Measurements from ENCODE around the gene SYT7. TPM values are rescaled to one million over a fixed set of nuclear protein-coding genes. Genes with fewer than 3 reads are reported as not detected.
"Not testable (repeated sequence)": the region's sequence is repeated elsewhere in the genome, so short reads cannot be mapped to it uniquely, and the experiment has no call there.

The SYT7 gene
- total and polyA plus RNA-seq, 10 donors: 0.14 to 5.3 (median 2.3) TPM

GRCh38 chr11:61473370-61474012 is 107.4 kb downstream of the SYT7 start:
- TF ChIP-seq POLR2AphosphoS5 (IDR thresholded peaks at IDR 0.05): no peak
- no peak for TF ChIP-seq CTCF (IDR thresholded peaks at IDR 0.05 in 8 of 11, conservative IDR thresholded peaks at IDR 0.05 in 3 of 11)
- TF ChIP-seq POLR2A (IDR thresholded peaks at IDR 0.05): no peak
- H3K27ac ChIP-seq: no peak overlapping the region
- 84 to 93% (median 90%) methylated on average over 3 of the region's 3 CpGs for WGBS, 5 donors
- DNase-seq: no peak
- H3K9me3 ChIP-seq: no peaks in the 10 kb centered on the region
- H3K27me3 ChIP-seq (replicated peaks in 1 of 7): peaks cover 0 to 8% (median 0%) of the 10 kb centered on the region in 7 donors
- H3K36me3 ChIP-seq: peaks cover 0 to 46% (median 13%) of the 10 kb centered on the region in 6 donors
- H3K4me1 ChIP-seq: peaks cover 0 to 22% (median 9%) of the 10 kb centered on the region in 6 donors
- intact Hi-C loops (cut with DNase I; ENCODE audit: low total_unique reads): loop anchor here (10.0 kb wide), 1 partner anchor 161 kb away; no protein-coding TSS in a partner anchor
- no peak overlapping the region for H3K4me3 ChIP-seq

GRCh38 chr11:61472868-61473267 is 108.0 kb downstream of the SYT7 start:
- Histone ChIP-seq H3K36me3 (peaks cover 0 to 52% (median 13%) of the 10 kb centered on the region in 6 donors), H3K9me3 (no peaks in the 10 kb centered on the region), H3K27me3 (replicated peaks in 1 of 7) (peaks cover 0 to 3% (median 0%) of the 10 kb centered on the region in 7 donors), H3K4me3 (no peak overlapping the region), H3K4me1 (peaks cover 0 to 18% (median 7%) of the 10 kb centered on the region in 6 donors), H3K27ac (peak overlapping the region in 7 of 8 donors; percentile 1 to 60 (median 43))
- intact Hi-C loops (cut with DNase I; ENCODE audit: low total_unique reads): loop anchor here (10.0 kb wide), 1 partner anchor 162 kb away; no protein-coding TSS in a partner anchor
- DNase-seq: no peak
- TF ChIP-seq CTCF (IDR thresholded peaks at IDR 0.05 in 8 of 11, conservative IDR thresholded peaks at IDR 0.05 in 3 of 11) (no peak), POLR2A (IDR thresholded peaks at IDR 0.05) (no peak), POLR2AphosphoS5 (IDR thresholded peaks at IDR 0.05) (no peak)
- WGBS, 5 donors: 66 to 86% (median 80%) methylated on average over 5 of the region's 5 CpGs

GRCh38 chr11:61472282-61472681 is 108.6 kb downstream of the SYT7 start:
- TF ChIP-seq POLR2A (IDR thresholded peaks at IDR 0.05) (no peak), POLR2AphosphoS5 (IDR thresholded peaks at IDR 0.05) (peak in 2 of 3 donors; percentile 18 to 26), CTCF (IDR thresholded peaks at IDR 0.05 in 8 of 11, conservative IDR thresholded peaks at IDR 0.05 in 3 of 11) (no peak)
- H3K27ac ChIP-seq: peak overlapping the region in 7 of 8 donors; percentile 1 to 60 (median 48)
- peaks cover 0 to 3% (median 0%) of the 10 kb centered on the region in 8 donors for H3K9me3 ChIP-seq
- H3K36me3 ChIP-seq: peaks cover 0 to 58% (median 13%) of the 10 kb centered on the region in 6 donors
- WGBS, 5 donors: 70 to 81% (median 74%) methylated on average over 5 of the region's 5 CpGs
- no peak overlapping the region for H3K4me3 ChIP-seq
- H3K4me1 ChIP-seq: peaks cover 0 to 12% (median under 1%) of the 10 kb centered on the region in 6 donors
- intact Hi-C loops (cut with DNase I; ENCODE audit: low total_unique reads): loop anchor here (10.0 kb wide), 1 partner anchor 163 kb away; no protein-coding TSS in a partner anchor
- no peak for DNase-seq
- H3K27me3 ChIP-seq (replicated peaks in 1 of 7): no peaks in the 10 kb centered on the region

GRCh38 chr11:61468002-61468401 is 112.9 kb downstream of the SYT7 start:
- intact Hi-C loops (cut with DNase I; ENCODE audit: low total_unique reads): no loop called here
- Histone ChIP-seq H3K4me3 (no peak overlapping the region), H3K27me3 (replicated peaks in 1 of 7) (no peaks in the 10 kb centered on the region), H3K27ac (no peak overlapping the region), H3K36me3 (peaks cover 0 to 79% (median 12%) of the 10 kb centered on the region in 6 donors), H3K4me1 (peaks cover 0 to 3% (median 0%) of the 10 kb centered on the region in 6 donors), H3K9me3 (peaks cover 0 to 7% (median 0%) of the 10 kb centered on the region in 8 donors)
- TF ChIP-seq POLR2AphosphoS5 (IDR thresholded peaks at IDR 0.05) (no peak), POLR2A (IDR thresholded peaks at IDR 0.05) (no peak), CTCF (IDR thresholded peaks at IDR 0.05 in 8 of 11, conservative IDR thresholded peaks at IDR 0.05 in 3 of 11) (no peak)
- DNase-seq: no peak
- WGBS, 5 donors: 71 to 93% (median 84%) methylated on average over 7 of the region's 7 CpGs

GRCh38 chr11:61467602-61468001 is 113.3 kb downstream of the SYT7 start:
- H3K27me3 ChIP-seq (replicated peaks in 1 of 7); H3K4me3 ChIP-seq; H3K4me1 ChIP-seq; H3K9me3 ChIP-seq; intact Hi-C loops (cut with DNase I; ENCODE audit: low total_unique reads); DNase-seq; H3K27ac ChIP-seq: not testable (repeated sequence)
- peaks cover 0 to 79% (median 14%) of the 10 kb centered on the region in 6 donors for H3K36me3 ChIP-seq
- 80 to 86% (median 83%) methylated on average over 6 of the region's 6 CpGs for WGBS, 5 donors

Data from spleen (tissue), 11 donors.